Natural killer cell treated with Interleukin-12 subunit alpha and Interleukin-12 subunit beta and Interleukin-15 and Interleukin-18, amount 100 ng/mL, for 72 hours (primary cell): Measurements from ENCODE around the gene RPL35. TPM values are rescaled to one million over a fixed set of nuclear protein-coding genes. Genes with fewer than 3 reads are reported as not detected.

Experiments
- ATAC-seq, 2 donors: fragments of 150-1000 bp; cut with Tn5 transposase in 1 of 2; sonication (Bioruptor Pico), chemical (Tn5 transposase) in 1 of 2; 2 replicates each; pipeline ENCODE4 v1.10.0; 2021
- DNase-seq: peaks from one replicate; pipeline ENCODE4 v3.0.0; 2022; ENCODE audit warnings: low spot score
- H3K27ac Mint-ChIP-seq, 2 donors: 1 replicate in 1 of 2; 2 replicates in 1 of 2; pipeline ENCODE4 v1.8.0; 2022; ENCODE audit warnings: mixed read lengths in 2 of 2, mild to moderate bottlenecking in 1 of 2, moderate library complexity in 1 of 2
- H3K27me3 Mint-ChIP-seq, 2 donors: 1 replicate in 1 of 2; 2 replicates in 1 of 2; pipeline ENCODE4 v1.8.0; 2022; ENCODE audit warnings: mixed read lengths in 2 of 2
- H3K36me3 Mint-ChIP-seq: one replicate; pipeline ENCODE4 v1.8.0; 2022; ENCODE audit warnings: mixed read lengths
- H3K4me1 Mint-ChIP-seq, 2 donors: 1 replicate in 1 of 2; 2 replicates in 1 of 2; pipeline ENCODE4 v1.8.0; 2022; ENCODE audit warnings: low read depth in 2 of 2, mixed read lengths in 2 of 2, mild to moderate bottlenecking in 1 of 2
- H3K4me3 Mint-ChIP-seq: one replicate; pipeline ENCODE4 v1.8.0; 2022; ENCODE audit warnings: mixed read lengths
- H3K9me3 Mint-ChIP-seq: 2 replicates; pipeline ENCODE4 v1.8.0; 2022; ENCODE audit warnings: mixed read lengths
- total RNA-seq, 2 donors: library from RNA; stranded (reverse); gene quantifications; one replicate each; pipeline ENCODE4 v1.2.3, GENCODE V29; 2022

Gene RPL35
- total RNA-seq, 2 donors from 2014 or later = 983 to 1,578 TPM

DNA sequence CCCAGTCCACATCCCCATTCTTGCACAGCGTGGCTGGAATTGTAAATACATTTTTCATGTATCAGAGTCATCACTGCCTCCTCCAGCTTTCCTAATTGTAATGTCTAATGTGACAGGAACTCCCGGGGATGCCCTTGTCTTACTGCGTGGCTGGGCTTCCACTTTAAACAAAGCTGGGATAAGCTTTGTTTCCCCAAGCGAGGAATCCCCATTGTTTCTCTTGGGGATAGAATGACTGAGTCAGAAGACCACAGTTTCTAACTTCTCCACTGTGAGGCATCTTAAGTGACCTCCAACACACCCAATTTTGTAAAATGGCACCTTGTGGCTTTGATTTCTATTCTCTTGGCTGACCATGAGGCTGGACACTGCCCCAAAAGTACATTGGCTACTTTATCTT, 22.6 kb upstream of the RPL35 start:
- peaks cover 0 to 14% of the 10 kb centered on the region in 2 donors for H3K4me1 Mint-ChIP-seq
- H3K9me3 Mint-ChIP-seq = no peaks in the 10 kb centered on the region
- no peak overlapping the region for H3K4me3 Mint-ChIP-seq
- DNase-seq (no peak), ATAC-seq (no peak)
- H3K27me3 Mint-ChIP-seq = no peaks in the 10 kb centered on the region
- no peak overlapping the region for H3K27ac Mint-ChIP-seq
- no peaks in the 10 kb centered on the region for H3K36me3 Mint-ChIP-seq

DNA sequence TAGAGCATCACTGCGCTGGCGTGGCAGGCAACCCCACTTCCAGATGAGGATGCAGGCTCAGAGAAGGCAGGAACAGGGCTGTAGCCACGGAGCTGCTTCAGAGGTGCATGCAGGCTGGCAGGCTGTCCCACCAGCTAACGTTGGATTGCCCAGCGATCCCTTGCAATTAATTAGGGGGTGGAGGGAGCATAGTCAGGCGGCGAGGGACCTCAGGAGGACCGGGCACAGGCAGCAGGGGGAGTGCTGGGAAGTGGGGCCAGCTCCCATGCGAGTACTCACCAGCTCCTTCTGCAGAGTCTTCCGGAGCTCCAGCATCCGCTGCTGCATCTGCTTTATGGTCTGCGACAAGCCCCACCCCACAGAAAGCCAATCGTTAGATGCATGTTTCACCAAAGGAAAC, 20.5 kb upstream of the RPL35 start:
- Mint-ChIP-seq H3K4me1 (peaks cover 10 to 20% of the 10 kb centered on the region in 2 donors), H3K9me3 (no peaks in the 10 kb centered on the region), H3K27ac (no peak overlapping the region), H3K27me3 (no peaks in the 10 kb centered on the region), H3K4me3 (no peak overlapping the region), H3K36me3 (peaks cover 10% of the 10 kb centered on the region)
- DNase-seq (no peak), ATAC-seq (no peak)

DNA sequence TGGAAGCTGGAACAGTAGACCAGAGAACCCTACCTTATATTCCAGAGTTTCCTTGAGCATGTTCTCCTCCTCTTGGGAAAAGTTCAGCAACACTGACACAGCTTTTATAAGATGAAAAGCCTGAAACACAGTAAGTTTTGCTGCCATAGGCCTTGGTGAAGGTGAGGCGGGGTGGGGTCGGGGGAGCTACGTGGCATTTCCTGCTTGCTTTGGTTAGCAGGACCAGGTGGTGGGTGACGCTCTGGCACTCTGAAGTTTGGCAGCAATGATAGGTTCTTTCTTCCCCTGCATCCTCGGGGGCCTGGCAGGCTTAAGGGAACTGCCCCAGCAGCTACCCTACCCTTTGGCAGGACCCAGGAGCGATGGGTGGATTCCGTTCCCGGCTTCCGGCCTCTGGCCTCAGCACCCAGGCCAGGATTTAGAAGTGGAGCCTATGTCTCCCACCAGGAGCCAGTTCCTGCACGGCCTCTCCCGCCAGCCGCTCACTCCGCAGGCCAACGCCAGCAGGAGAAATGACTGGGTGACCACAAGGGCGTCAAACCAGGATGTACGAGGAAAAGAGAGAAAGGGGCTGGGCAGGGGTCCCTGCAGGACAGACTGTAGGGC, 19.5 kb upstream of the RPL35 start:
- peaks cover 16 to 26% of the 10 kb centered on the region in 2 donors for H3K4me1 Mint-ChIP-seq
- peaks cover 16% of the 10 kb centered on the region for H3K36me3 Mint-ChIP-seq
- no peaks in the 10 kb centered on the region for H3K9me3 Mint-ChIP-seq
- H3K27me3 Mint-ChIP-seq = no peaks in the 10 kb centered on the region
- ATAC-seq (no peak), DNase-seq (no peak)
- H3K27ac Mint-ChIP-seq = peak overlapping the region in 1 of 2 donors; percentile 77
- H3K4me3 Mint-ChIP-seq = no peak overlapping the region

GRCh38 chr9:124880501-124880900, 18.7 kb upstream of the RPL35 start:
- no peak overlapping the region for H3K4me3 Mint-ChIP-seq
- peaks cover 16% of the 10 kb centered on the region for H3K36me3 Mint-ChIP-seq
- H3K27me3 Mint-ChIP-seq = no peaks in the 10 kb centered on the region
- peak overlapping the region in 1 of 2 donors; percentile 68 for H3K27ac Mint-ChIP-seq
- peaks cover 17 to 29% of the 10 kb centered on the region in 2 donors for H3K4me1 Mint-ChIP-seq
- ATAC-seq (peak; percentile 47 to 57), DNase-seq (no peak)
- H3K9me3 Mint-ChIP-seq = no peaks in the 10 kb centered on the region

DNA sequence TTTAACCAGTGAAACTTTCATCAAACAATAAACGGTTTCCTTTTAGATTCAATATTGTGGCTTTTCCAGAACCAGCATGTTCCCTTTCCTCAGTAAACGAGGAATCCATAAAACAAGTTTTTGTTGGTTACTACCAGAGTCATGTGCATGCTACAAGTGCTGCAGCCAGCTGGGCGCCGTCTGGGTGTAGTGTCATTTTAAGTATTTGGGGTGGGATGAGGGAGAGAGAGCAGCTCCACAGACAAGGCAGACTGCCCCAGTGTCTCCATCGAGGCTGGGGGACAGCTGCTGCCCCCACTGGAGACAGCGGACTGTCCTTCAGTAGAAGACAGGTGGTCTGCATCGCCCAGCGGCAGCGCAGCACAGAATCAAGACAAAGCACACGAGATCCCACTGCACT, 17.5 kb upstream of the RPL35 start:
- Mint-ChIP-seq H3K36me3 (peaks cover 20% of the 10 kb centered on the region), H3K4me1 (peaks cover 28 to 39% of the 10 kb centered on the region in 2 donors), H3K27me3 (no peaks in the 10 kb centered on the region), H3K27ac (peak overlapping the region; percentile 61 to 68), H3K4me3 (no peak overlapping the region), H3K9me3 (no peaks in the 10 kb centered on the region)
- ATAC-seq (no peak), DNase-seq (no peak)

GRCh38 chr9:124878518-124878917, 16.8 kb upstream of the RPL35 start:
- Mint-ChIP-seq H3K4me1 (peaks cover 30 to 43% of the 10 kb centered on the region in 2 donors), H3K27me3 (no peaks in the 10 kb centered on the region), H3K27ac (peak overlapping the region; percentile 61 to 68), H3K9me3 (no peaks in the 10 kb centered on the region), H3K36me3 (peaks cover 20% of the 10 kb centered on the region), H3K4me3 (no peak overlapping the region)
- DNase-seq (no peak), ATAC-seq (no peak)

DNA sequence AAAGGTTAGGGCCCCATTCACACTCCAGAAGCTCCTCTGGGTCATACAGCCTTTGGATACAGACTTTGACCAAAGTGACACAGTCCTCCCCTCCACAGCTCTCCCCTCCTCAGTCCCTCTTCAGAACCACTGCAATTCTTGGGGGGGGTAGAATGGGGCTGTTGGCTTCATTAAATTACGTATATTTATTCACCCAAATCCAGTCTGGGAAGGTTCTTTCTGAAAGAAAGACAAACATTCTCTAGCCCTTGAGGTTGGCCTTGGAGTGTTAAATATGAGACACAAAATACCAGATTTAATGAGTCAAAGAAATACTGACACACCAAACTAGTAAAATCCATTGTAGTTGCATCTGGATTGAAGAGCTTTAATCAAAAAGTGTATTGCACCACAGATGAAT, 16.3 kb upstream of the RPL35 start:
- peaks cover 25% of the 10 kb centered on the region for H3K36me3 Mint-ChIP-seq
- H3K4me1 Mint-ChIP-seq = peaks cover 35 to 46% of the 10 kb centered on the region in 2 donors
- H3K27me3 Mint-ChIP-seq = no peaks in the 10 kb centered on the region

DNA sequence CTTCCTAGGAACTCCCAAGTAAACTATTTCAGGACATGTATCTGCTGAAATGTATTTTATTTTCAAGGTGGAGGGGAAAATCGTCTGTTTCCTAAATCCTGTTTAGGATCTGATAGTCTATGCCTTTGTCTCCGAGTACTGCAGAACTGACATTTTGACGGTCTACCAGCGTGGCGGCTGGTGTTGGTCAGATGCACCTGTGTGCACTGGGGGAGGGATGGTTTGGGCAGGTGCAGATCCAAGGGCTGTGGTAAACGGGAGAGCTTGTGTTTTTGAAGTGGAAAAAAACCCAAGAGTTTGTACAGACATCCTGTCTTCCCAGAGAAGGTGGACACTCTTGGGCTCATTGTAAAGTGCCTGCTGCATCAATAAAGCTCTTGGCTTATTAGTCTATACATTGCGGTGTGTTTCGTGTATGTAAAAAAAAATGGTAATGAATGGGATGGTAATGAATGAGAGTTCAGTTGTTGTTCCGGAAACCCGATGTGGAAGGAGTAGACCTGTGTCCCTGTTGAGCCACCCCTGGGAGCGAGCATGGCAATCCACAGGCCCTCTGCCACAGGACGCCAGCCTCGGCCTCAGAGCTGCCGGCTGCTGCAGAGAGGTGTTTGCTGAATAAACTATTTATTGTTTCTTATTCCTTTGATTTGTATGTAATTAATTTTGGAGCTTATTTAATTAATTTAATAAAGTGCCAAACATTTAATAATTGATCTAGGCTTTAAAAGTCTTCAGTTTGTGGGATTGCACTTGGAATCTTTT, 15.4 kb upstream of the RPL35 start:
- Mint-ChIP-seq H3K4me1 (peaks cover 43 to 54% of the 10 kb centered on the region in 2 donors), H3K27ac (peak overlapping the region; percentile 68 to 77), H3K4me3 (no peak overlapping the region), H3K27me3 (no peaks in the 10 kb centered on the region), H3K36me3 (peaks cover 32% of the 10 kb centered on the region), H3K9me3 (no peaks in the 10 kb centered on the region)
- DNase-seq (no peak), ATAC-seq (no peak)

More for the DNA sequence above, 16.3 kb upstream of the RPL35 start:
- Mint-ChIP-seq H3K9me3 (no peaks in the 10 kb centered on the region), H3K4me3 (no peak overlapping the region), H3K27ac (peak overlapping the region; percentile 61 to 68)
- DNase-seq = no peak
- no peak for ATAC-seq

DNA sequence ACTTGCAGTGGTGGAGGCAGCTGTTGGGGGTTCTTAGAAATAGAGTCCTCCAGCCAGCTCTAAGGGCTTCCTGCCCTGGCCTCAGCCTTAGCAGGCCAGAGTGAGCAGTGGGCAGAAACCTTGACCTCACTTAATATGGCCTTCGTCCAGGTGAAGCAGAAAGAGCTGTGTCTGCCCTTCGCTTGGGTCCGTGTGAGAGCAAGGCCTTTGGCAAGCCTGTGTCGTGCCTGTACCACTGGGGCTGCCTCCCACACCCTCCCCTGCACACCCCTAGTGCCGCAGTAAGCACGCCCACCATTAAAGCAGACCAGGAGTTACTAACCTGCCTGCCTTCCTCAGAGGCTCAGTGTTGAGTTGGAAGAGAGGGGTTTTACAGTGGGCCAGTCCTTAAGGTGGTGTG, 13.7 kb upstream of the RPL35 start:
- DNase-seq (no peak), ATAC-seq (no peak)
- peaks cover 46% of the 10 kb centered on the region for H3K36me3 Mint-ChIP-seq
- H3K4me1 Mint-ChIP-seq = peaks cover 60 to 65% of the 10 kb centered on the region in 2 donors
- H3K27me3 Mint-ChIP-seq = no peaks in the 10 kb centered on the region
- H3K4me3 Mint-ChIP-seq = peak overlapping the region; percentile 67
- H3K9me3 Mint-ChIP-seq = no peaks in the 10 kb centered on the region
- H3K27ac Mint-ChIP-seq = peak overlapping the region; percentile 99 to 100

- no peak for DNase-seq
Observed at GRCh38 chr9:124873664-124874063, 11.9 kb upstream of the RPL35 start.

GRCh38 chr9:124871156-124871561, 9.4 kb upstream of the RPL35 start:
- H3K9me3 Mint-ChIP-seq = no peaks in the 10 kb centered on the region
- DNase-seq (no peak), ATAC-seq (no peak)
- H3K4me1 Mint-ChIP-seq = peaks cover 63 to 64% of the 10 kb centered on the region in 2 donors
- H3K4me3 Mint-ChIP-seq = peak overlapping the region; percentile 97
- H3K27ac Mint-ChIP-seq = peak overlapping the region; percentile 99 to 100
- peaks cover 30% of the 10 kb centered on the region for H3K36me3 Mint-ChIP-seq
- H3K27me3 Mint-ChIP-seq = no peaks in the 10 kb centered on the region

More at GRCh38 chr9:124873664-124874063, 11.9 kb upstream of the RPL35 start:
- H3K27me3 Mint-ChIP-seq = no peaks in the 10 kb centered on the region
- no peaks in the 10 kb centered on the region for H3K9me3 Mint-ChIP-seq
- peaks cover 46% of the 10 kb centered on the region for H3K36me3 Mint-ChIP-seq
- peak overlapping the region; percentile 99 to 100 for H3K27ac Mint-ChIP-seq
- H3K4me1 Mint-ChIP-seq = peaks cover 64 to 66% of the 10 kb centered on the region in 2 donors
- H3K4me3 Mint-ChIP-seq = peak overlapping the region; percentile 97
- ATAC-seq = peak in 1 of 2 donors; percentile 5

DNA sequence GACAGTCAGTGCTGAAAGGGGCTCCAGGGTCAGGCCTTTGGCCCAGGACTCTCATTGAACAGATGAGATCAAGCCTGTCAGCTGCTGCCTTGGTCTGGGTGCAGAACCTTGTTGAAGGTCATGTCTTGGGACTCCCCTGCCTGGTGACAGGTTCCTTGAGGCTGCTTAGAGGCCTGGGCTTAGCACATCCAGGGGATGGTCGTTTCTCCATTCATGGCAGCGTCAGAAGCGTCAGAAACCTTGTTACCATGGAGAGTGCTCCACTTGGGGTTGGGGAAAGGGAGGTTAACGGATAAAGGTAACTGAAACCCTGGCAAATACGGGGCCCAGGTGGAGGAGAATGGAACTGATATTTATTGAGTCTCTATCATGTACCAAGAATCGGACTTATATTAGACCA, 9.0 kb upstream of the RPL35 start:
- ATAC-seq = peak in 1 of 2 donors; percentile 3
- Mint-ChIP-seq H3K4me3 (peak overlapping the region; percentile 97), H3K36me3 (peaks cover 30% of the 10 kb centered on the region), H3K27ac (peak overlapping the region; percentile 99 to 100), H3K27me3 (no peaks in the 10 kb centered on the region), H3K9me3 (no peaks in the 10 kb centered on the region), H3K4me1 (peaks cover 62 to 63% of the 10 kb centered on the region in 2 donors)
- DNase-seq = no peak

DNA sequence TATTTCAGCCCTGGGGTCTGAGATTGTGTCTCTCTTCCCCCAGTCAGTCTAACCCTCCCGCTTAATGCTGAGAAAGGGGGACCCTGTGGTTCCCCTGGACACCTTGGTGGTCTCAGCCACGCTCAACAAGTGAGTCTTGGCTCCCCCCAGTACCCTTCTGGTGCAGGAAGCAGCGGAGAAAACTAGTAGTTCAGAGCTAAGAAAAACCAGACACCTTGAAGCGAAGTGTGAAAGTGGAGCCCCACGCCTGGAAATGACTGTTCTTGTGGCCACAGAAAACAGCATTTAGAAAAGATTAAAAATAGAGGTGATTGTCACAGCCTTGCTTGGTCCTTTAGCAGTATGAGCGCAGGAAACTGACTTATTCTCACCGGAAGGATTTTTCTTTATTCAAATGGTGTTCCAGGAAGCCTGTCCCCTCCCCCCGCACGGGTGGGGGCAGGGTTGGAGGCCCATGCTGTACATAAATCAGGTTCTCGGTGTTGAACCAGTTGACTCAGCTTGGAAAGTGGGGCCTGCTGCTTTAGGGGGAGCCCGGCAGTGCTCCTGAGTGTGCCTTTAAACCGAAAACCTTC, 8.3 kb upstream of the RPL35 start:
- Mint-ChIP-seq H3K4me3 (peak overlapping the region; percentile 97), H3K9me3 (no peaks in the 10 kb centered on the region), H3K36me3 (peaks cover 30% of the 10 kb centered on the region), H3K4me1 (peaks cover 56 to 57% of the 10 kb centered on the region in 2 donors), H3K27ac (peak overlapping the region; percentile 99 to 100), H3K27me3 (no peaks in the 10 kb centered on the region)
- peak; percentile 94 for DNase-seq
- peak; percentile 71 to 80 for ATAC-seq

- DNase-seq (no peak), ATAC-seq (peak; percentile 2 to 48)
- no peaks in the 10 kb centered on the region for H3K27me3 Mint-ChIP-seq
- no peaks in the 10 kb centered on the region for H3K9me3 Mint-ChIP-seq
- H3K36me3 Mint-ChIP-seq = peaks cover 27% of the 10 kb centered on the region
- peaks cover 50 to 52% of the 10 kb centered on the region in 2 donors for H3K4me1 Mint-ChIP-seq
- peak overlapping the region; percentile 99 to 100 for H3K27ac Mint-ChIP-seq
- H3K4me3 Mint-ChIP-seq = peak overlapping the region; percentile 97
Observed at GRCh38 chr9:124869466-124869985, 7.8 kb upstream of the RPL35 start.
